ENCODE measurements around the gene NTPCR.
"Not testable (repeated sequence)": the region's sequence is repeated elsewhere in the genome, so short reads cannot be mapped to it uniquely, and the experiment has no call there.

NTPCR gene

DNA sequence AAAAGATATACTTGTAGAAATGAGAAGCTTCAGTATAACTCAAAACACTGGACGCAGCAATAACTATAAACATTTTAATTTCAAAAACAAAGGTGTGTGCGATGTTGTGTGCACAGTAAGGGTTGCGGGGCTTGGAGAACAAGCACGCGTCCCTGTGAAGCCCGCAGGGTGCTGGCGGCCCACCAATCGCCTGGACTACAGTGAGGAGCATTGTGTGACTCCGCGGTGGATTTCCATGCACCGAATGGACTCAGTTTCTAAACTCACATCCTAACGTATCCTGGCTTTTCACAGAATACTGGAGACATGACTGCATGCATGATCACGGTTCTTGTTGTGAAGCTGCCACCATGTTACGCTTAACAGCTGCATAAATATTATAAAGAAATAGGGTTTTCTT is 33.0 kb downstream of the NTPCR start:
- no peak for DNase-seq (ENCODE audit: extremely low read depth in 1 of 2, low read depth in 1 of 2)

- no peak for DNase-seq (ENCODE audit: extremely low read depth in 1 of 2, low read depth in 1 of 2)
Observed at GRCh38 chr1:232983817-232984567, 33.6 kb downstream of the NTPCR start.

GRCh38 chr1:232984577-232985425 is 34.4 kb downstream of the NTPCR start:
- no peak for DNase-seq (ENCODE audit: extremely low read depth in 1 of 2, low read depth in 1 of 2)

DNA sequence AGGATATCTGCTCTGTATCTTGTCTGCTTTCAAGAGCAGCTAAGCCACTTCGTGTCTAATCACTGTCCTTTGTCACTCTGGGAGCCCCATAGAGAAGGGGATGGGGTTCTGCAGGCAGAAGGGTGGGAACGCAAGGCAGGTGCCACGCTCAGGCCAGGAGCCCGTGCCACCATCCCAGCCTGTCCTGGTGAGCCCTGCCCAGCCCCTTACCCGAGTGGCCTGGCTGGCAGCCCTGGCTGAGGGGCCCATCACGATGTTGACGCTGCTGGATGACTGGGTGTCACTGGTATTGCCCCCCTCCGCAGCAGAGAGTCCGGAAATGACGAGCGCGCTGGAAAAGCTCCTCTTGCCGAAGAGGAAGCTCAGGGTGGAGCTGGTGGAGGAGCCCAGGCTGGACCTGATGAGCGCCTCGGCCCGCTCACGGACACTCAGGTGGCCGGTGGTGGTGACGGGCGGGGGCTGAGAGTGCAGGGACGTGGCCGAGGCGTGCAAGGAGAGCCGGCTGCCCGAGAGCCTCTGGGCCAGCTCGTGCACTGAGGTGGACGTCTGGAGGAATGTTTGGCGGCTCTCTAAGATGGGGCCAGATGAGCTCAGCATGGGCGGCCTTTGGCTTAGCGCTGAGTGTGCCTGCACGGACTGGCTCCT is 35.6 kb downstream of the NTPCR start:
- no peak for DNase-seq (ENCODE audit: extremely low read depth in 1 of 2, low read depth in 1 of 2)

DNA sequence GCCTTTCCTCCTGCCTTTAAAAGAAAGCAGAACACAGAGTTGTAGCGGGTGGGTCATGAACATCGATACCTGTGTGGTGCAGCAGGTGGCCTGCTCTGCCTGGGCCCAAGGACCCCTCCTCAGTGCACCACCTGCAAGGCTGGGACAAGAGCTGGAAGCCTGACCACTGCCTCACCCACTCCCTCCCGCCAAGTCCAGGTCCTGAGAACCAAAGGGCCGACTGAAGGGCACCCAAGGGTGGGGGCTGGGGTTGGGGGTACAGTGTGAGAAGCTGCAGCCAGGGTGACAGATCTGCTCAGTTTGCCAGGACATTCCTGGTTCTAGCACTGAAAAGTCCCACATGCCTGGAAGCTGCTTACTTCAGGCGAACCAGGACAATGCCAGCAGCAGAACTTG is 36.1 kb downstream of the NTPCR start:
- DNase-seq (ENCODE audit: extremely low read depth in 1 of 2, low read depth in 1 of 2) = no peak

DNA sequence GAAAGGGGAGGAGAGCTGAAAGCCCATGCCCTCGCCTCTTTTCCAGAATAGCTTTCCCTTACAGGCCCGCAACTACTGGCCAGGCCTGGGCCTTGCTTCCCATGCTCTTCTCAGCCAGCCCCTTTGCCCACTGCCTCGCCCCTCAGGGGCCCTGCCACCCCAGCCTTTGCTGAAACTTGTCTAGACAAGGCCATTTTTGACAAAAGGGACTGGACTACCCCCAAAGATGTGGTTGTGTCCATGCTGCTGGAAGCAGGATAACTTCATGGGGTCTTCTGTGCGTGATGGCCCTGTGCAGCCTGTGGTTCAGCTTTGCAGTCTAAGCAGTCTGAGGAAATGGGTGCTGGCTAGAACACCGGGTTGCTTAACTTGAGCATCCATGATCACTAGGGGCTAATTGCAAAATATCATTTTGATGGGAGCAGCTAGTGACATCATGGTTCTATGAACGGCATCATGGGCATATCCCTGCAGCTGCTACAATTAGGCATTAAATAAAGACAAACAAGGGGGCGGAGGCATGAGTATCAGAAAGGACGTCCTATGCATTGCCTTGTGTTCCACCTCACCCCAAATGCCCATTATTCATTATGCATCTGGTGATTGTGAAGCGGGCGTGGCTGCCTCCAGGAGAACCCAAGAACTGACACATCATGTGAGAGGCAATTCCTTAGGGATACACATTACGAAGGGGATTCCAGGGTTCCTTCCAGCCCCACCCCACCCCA is 36.8 kb downstream of the NTPCR start:
- DNase-seq (ENCODE audit: extremely low read depth in 1 of 2, low read depth in 1 of 2) = no peak

DNA sequence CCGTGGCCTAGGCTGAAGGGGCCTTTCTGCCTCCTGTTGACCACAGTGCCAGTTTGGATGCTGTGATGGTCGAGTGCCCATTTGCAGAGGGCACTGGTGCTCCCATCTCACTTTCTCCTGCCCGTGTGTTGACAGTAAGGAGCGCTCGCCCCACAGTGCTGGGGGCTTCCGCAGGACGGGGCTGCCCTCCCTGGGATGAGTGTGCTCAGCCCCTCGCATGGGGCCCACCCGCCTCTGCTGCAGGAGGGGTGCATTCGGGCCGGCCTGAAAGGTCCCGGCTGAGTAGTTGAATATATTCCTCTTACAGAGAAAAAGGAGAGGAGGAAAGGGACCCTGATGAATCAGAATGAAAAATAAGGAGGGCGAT is 37.3 kb downstream of the NTPCR start:
- DNase-seq (ENCODE audit: extremely low read depth in 1 of 2, low read depth in 1 of 2) = no peak

- no peak for DNase-seq (ENCODE audit: extremely low read depth in 1 of 2, low read depth in 1 of 2)
Observed at GRCh38 chr1:232988572-232989040, 38.2 kb downstream of the NTPCR start.

- DNase-seq (ENCODE audit: extremely low read depth in 1 of 2, low read depth in 1 of 2) = no peak
Observed at GRCh38 chr1:232990176-232991128, 40.0 kb downstream of the NTPCR start.

DNA sequence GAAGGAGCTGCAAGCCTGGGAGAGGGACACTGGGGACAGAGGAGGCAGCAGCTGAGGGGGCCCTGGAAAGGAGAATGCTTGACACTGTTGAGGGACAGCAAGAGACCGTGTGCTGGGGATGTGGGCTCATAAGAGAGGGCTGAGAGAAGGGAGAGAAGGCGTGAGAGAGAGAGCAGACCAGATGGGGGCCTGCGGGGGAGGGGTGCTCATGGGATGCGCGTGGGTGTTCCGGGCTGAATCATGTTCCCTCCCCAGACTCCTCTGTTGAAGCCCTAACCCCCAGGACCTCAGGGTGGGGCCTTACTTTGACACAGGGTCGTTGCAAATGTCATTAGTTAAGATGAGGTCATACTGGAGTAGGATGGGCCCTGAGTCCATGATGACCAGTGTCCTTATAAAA is 40.8 kb downstream of the NTPCR start:
- no peak for DNase-seq (ENCODE audit: extremely low read depth in 1 of 2, low read depth in 1 of 2)

GRCh38 chr1:232992227-232992626 is 41.8 kb downstream of the NTPCR start:
- no peak for DNase-seq (ENCODE audit: extremely low read depth in 1 of 2, low read depth in 1 of 2)

DNA sequence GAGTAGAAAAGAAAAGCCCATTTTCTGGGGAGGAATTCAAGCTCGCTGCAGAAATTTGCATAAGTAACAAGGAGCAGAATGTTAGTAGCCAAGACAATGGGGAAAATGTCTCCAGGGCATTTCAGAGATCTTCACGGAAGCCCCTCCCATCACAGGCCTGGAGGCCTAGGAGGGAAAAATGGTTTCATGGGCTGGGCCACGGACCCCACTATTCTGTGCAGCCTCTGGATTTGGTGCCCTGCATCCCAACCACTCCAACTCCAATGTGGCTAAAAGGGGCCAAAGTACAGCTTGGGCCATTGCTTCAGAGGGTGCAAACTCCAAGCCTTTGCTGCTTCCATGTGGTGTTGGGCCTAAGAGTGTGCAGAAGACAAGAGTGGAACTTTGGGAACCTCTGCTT is 43.1 kb downstream of the NTPCR start:
- no peak for DNase-seq (ENCODE audit: extremely low read depth in 1 of 2, low read depth in 1 of 2)

DNA sequence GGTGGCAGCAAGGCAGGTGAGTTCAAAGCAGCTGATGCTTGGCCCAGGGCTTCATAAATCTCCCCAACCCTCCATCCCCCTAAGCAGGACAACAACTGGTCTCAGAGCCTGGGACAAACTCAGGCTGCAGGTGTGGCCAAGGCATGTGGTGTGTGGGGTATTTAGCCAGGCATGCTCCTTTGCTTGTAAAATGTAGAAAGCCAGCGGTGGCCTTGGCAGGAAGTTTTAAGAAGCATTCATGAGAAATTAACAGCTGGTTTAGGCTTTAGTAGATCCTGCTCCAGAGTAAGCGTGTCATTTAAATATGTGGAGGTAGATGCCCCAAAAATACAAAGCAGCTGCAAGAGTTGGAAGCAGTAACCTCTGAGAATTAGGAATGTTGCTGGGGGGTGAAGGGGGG is 44.8 kb downstream of the NTPCR start:
- no peak for DNase-seq (ENCODE audit: extremely low read depth in 1 of 2, low read depth in 1 of 2)

DNA sequence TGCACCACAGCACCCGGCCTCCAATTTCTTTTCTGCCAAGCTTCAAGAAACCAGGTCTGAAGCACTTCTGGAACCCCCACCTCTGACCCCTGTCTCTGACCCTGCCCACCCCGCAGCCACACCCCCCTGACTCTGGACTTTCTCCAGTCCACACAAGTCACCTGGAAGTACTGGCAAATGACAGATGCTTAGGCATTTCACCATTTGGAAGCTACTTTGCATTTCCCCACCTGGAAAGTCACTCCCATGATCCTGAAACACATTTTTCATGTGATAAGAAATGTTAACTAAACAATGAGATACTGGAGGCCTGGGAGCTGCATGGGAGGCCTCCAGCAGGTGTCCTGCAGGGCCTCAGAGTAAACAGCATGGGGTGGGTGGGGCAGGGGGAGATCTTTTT is 45.7 kb downstream of the NTPCR start:
- no peak for DNase-seq (ENCODE audit: extremely low read depth in 1 of 2, low read depth in 1 of 2)

DNA sequence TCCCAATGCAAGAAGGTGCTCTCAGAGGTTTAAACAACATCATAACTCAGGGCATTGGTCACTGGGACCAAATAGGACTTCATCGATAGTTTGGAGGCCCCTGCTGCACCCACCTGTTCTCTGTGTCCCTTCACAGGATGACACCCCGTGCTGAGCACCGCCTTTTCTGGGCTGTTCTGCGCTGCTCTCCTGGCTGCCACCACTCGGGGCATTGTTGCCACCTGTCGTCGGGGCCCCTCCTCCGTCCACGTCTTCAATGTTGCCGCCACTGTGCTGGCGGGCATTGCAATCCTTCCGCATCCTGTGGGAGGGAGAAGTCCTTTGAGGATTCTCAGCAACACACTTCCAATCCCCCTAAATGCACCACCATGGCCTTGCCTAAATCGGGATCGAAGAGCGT is 47.7 kb downstream of the NTPCR start:
- no peak for DNase-seq (ENCODE audit: extremely low read depth in 1 of 2, low read depth in 1 of 2)

DNA sequence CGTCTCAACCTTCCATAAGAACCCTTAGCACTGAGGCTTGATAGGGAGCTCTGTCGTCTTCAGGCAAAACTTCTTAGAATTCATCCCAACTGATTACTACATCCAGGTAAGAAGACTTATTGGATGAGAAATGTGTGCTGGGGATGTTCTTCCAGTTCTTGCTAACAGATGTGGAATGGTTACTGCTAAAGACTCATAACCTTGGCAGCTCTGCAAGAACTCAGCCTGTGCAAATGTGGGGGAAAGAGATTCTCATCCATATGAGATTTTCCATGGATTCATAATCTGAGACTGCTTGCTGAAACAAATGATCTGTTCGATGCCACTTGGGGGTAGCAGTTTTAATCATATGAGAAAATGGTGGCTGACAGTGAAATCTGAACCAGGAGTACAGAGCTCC is 48.2 kb downstream of the NTPCR start:
- DNase-seq (ENCODE audit: extremely low read depth in 1 of 2, low read depth in 1 of 2) = no peak

DNA sequence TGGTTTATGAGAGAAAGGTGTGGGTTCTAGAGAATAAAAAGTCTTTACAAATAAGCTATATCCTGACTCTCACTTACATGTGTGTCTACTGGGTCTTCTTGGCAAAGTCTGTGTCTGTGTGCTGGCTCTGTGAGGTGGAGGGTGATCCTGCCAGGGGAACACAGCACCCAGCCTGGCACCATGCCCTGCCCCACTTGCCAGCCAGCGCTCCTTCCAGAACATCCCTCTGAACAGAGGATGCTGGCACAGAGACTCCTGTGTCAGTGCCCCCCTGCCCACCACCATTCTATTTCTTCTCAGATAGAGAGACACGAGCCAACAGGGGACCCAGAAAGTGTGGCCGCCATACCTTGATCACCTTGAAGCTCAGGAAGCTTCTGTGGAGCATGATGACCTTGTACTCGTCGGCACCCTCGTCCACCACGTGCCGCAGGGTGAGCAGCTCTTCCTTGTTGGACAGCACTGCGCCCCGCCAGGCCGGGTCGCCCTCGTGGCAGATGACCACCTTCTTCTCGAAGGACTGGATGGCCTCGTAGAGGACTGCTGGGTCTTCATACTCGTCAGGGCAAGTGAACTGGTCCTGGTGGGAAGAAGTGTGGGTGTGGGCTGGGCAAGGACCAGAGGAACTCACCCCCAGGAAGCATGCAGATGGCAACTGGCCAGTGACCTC is 49.7 kb downstream of the NTPCR start:
- DNase-seq (ENCODE audit: extremely low read depth in 1 of 2, low read depth in 1 of 2) = no peak

DNA sequence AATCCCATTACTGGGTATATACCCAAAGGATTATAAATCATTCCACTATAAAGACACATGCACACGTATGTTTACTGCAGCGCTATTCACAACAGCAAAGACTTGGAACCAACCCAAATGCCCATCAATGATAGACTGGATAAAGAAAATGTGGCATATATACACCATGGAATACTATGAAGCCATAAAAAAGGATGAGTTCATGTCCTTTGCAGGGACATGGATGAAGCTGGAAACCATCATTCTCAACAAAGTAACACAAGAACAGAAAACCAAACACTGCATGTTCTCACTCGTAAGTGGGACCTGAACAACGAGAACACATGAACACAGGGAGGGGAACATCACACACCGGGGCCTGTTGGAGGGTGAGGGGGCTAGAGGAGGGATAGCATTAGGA is 53.2 kb downstream of the NTPCR start:
- not testable (repeated sequence) for DNase-seq (ENCODE audit: extremely low read depth in 1 of 2, low read depth in 1 of 2)

GRCh38 chr1:233004451-233004850 is 54.0 kb downstream of the NTPCR start:
- DNase-seq (ENCODE audit: extremely low read depth in 1 of 2, low read depth in 1 of 2) = no peak

Measured in stimulated activated CD8-positive, alpha-beta memory T cell treated with anti-CD3 and anti-CD28 coated beads, Interleukin-7, amount 100 ng/mL, for 48 hours (primary cell).